ENCODE measurements around the gene DLEC1. TPM values are rescaled to one million over a fixed set of nuclear protein-coding genes. Genes with fewer than 3 reads are reported as not detected.

The DLEC1 gene
- total and polyA plus RNA-seq, 2 donors (not counting 1 experiment from before 2014, with no cell fraction given), result 0.52 to 2.1 TPM

- no peak for ATAC-seq (ENCODE audit: low read depth)
- POLR2A ChIA-PET, result no interaction called here
- TF ChIP-seq CTCF (IDR thresholded peaks at IDR 0.05) (no peak), EZH2 (IDR thresholded peaks at IDR 0.05; ENCODE audit: borderline replicate concordance, insufficient read depth, low read depth, low read length, poor library complexity, severe bottlenecking) (no peak)
Observed at GRCh38 chr3:38088126-38089078, 49.4 kb downstream of the DLEC1 start.

DNA sequence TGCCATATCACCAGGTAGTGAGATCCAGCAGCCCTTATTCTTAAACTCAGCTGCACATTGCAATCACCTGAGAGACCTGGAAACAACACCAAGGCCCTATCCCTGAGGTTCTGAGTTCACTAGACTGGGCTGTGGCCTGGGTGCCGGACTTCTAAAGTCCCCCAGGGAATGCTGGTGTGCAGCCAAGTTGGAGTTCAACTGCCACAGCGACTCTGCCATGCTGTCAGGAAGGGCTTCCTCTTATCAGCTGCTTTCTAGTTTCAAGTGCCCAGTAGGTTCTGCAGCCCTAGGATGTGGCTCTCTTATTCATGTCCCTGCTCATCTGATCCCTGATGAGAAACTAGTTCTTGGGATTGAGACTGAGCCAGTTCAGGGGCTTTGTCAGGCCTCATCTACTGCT, 50.2 kb downstream of the DLEC1 start:
- no peaks in the 10 kb centered on the region for H3K4me1 ChIP-seq (ENCODE audit: control insufficient read depth in 2 of 2, insufficient read depth in 2 of 2, low read length in 2 of 2)
- H3K9ac ChIP-seq (ENCODE audit: low read length), result no peak overlapping the region
- Mint-ChIP-seq H3K27ac (no peak overlapping the region), H3K4me3 (no peak overlapping the region), H3K9me3 (ENCODE audit: insufficient read depth) (peaks cover 5% of the 10 kb centered on the region), H3K4me1 (no peaks in the 10 kb centered on the region), H3K27me3 (peaks cover 5% of the 10 kb centered on the region)
- no peak for DNase-seq
- no peak for ATAC-seq (ENCODE audit: low read depth)
- H2AFZ ChIP-seq (ENCODE audit: insufficient read depth, low read depth, low read length, poor library complexity, severe bottlenecking), result no peak overlapping the region
- no peak overlapping the region for H3K4me3 ChIP-seq (ENCODE audit: control extremely low read depth in 1 of 5, extremely low read depth in 1 of 5, insufficient read depth in 1 of 5, low read depth in 2 of 5, low read length in 4 of 5)
- peaks cover 0 to 13% (median 6%) of the 10 kb centered on the region in 3 donors for H3K9me3 ChIP-seq (ENCODE audit: control extremely low read depth in 1 of 3, control insufficient read depth in 2 of 3, insufficient read depth in 1 of 3, low read length in 2 of 3)
- CTCF ChIA-PET, result no interaction called here
- no peak overlapping the region for H3K4me2 ChIP-seq (replicated peaks; ENCODE audit: low read depth, low read length, poor library complexity, severe bottlenecking)
- POLR2A ChIA-PET, result no interaction called here
- WGBS (ENCODE audit: insufficient coverage), result 79% methylated on average over 2 of the region's 2 CpGs
- no peak for TF ChIP-seq CTCF (IDR thresholded peaks at IDR 0.05)
- no peak for TF ChIP-seq EZH2 (IDR thresholded peaks at IDR 0.05; ENCODE audit: borderline replicate concordance, insufficient read depth, low read depth, low read length, poor library complexity, severe bottlenecking)
- intact Hi-C loops (cut with micrococcal nuclease), result no loop called here
- H3K27ac ChIP-seq (ENCODE audit: low read length in 2 of 2), result no peak overlapping the region
- H3K27me3 ChIP-seq (replicated peaks in 1 of 4; ENCODE audit: control extremely low read depth in 1 of 4, control insufficient read depth in 3 of 4, insufficient read depth in 4 of 4, low read length in 3 of 4), result peaks cover 0 to 2% (median 0%) of the 10 kb centered on the region in 4 experiments
- no peaks in the 10 kb centered on the region for H3K79me2 ChIP-seq (ENCODE audit: control insufficient read depth, insufficient read depth, low read length)
- H4K20me1 ChIP-seq (ENCODE audit: control insufficient read depth, insufficient read depth, low read length, poor library complexity, severe bottlenecking), result no peaks in the 10 kb centered on the region
- no peaks in the 10 kb centered on the region for H3K36me3 ChIP-seq (replicated peaks in 1 of 2; ENCODE audit: control extremely low read depth in 1 of 2, control insufficient read depth in 1 of 2, extremely low read depth in 1 of 2, insufficient read depth in 2 of 2, low read length in 1 of 2)

More at GRCh38 chr3:38088126-38089078, 49.4 kb downstream of the DLEC1 start:
- Histone ChIP-seq H3K9ac (ENCODE audit: low read length) (no peak overlapping the region), H3K4me3 (ENCODE audit: control extremely low read depth in 1 of 5, extremely low read depth in 1 of 5, insufficient read depth in 1 of 5, low read depth in 2 of 5, low read length in 4 of 5) (no peak overlapping the region), H3K9me3 (ENCODE audit: control extremely low read depth in 1 of 3, control insufficient read depth in 2 of 3, insufficient read depth in 1 of 3, low read length in 2 of 3) (peaks cover 0 to 19% (median 11%) of the 10 kb centered on the region in 3 donors), H3K4me1 (ENCODE audit: control insufficient read depth in 2 of 2, insufficient read depth in 2 of 2, low read length in 2 of 2) (no peaks in the 10 kb centered on the region), H3K27ac (ENCODE audit: low read length in 2 of 2) (no peak overlapping the region), H2AFZ (ENCODE audit: insufficient read depth, low read depth, low read length, poor library complexity, severe bottlenecking) (no peak overlapping the region), H3K4me2 (replicated peaks; ENCODE audit: low read depth, low read length, poor library complexity, severe bottlenecking) (no peak overlapping the region), H3K27me3 (replicated peaks in 1 of 4; ENCODE audit: control extremely low read depth in 1 of 4, control insufficient read depth in 3 of 4, insufficient read depth in 4 of 4, low read length in 3 of 4) (peaks cover 0 to 2% (median 0%) of the 10 kb centered on the region in 4 experiments), H3K36me3 (replicated peaks in 1 of 2; ENCODE audit: control extremely low read depth in 1 of 2, control insufficient read depth in 1 of 2, extremely low read depth in 1 of 2, insufficient read depth in 2 of 2, low read length in 1 of 2) (no peaks in the 10 kb centered on the region), H4K20me1 (ENCODE audit: control insufficient read depth, insufficient read depth, low read length, poor library complexity, severe bottlenecking) (no peaks in the 10 kb centered on the region), H3K79me2 (ENCODE audit: control insufficient read depth, insufficient read depth, low read length) (no peaks in the 10 kb centered on the region)
- CTCF ChIA-PET, result no interaction called here
- intact Hi-C loops (cut with micrococcal nuclease), result no loop called here
- peaks cover 4% of the 10 kb centered on the region for H3K27me3 Mint-ChIP-seq
- DNase-seq, result no peak
- H3K4me3 Mint-ChIP-seq, result no peak overlapping the region
- WGBS (ENCODE audit: insufficient coverage), result 87% methylated on average over 8 of the region's 11 CpGs
- no peaks in the 10 kb centered on the region for H3K4me1 Mint-ChIP-seq
- H3K9me3 Mint-ChIP-seq (ENCODE audit: insufficient read depth), result peaks cover 9% of the 10 kb centered on the region
- no peak overlapping the region for H3K27ac Mint-ChIP-seq

Measured in B cell (primary cell).